Neutrophil (primary cell): ENCODE measurements around the gene SEMA3E.

Source experiments
- H3K27ac ChIP-seq: fragments of 200-600 bp; sonication (generic); 2 replicates; pipeline ENCODE4 v1.5.1; 2016; ENCODE audit warnings: mild to moderate bottlenecking, moderate library complexity
- H3K27me3 ChIP-seq: fragments of 200-600 bp; sonication (generic); 2 replicates; pipeline ENCODE4 v1.6.0; 2016; ENCODE audit warnings: mild to moderate bottlenecking
- H3K36me3 ChIP-seq: fragments of 200-600 bp; sonication (generic); 2 replicates; pipeline ENCODE4 v1.5.1; 2017
- H3K4me1 ChIP-seq, 2 experiments: fragments of 200-600 bp in 1 of 2; sonication (generic) in 1 of 2; 1 replicate in 1 of 2; 2 replicates in 1 of 2; pipeline versions ENCODE4 v1.5.1 to v1.6.1; 2013 to 2016; ENCODE audit warnings: low read depth in 1 of 2, low read length in 1 of 2, mild to moderate bottlenecking in 1 of 2, moderate library complexity in 1 of 2; ENCODE audit not compliant: control insufficient read depth in 1 of 2, insufficient read depth in 1 of 2
- H3K4me3 ChIP-seq, 2 experiments: fragments of 200-600 bp in 1 of 2; sonication (generic) in 1 of 2; 1 replicate in 1 of 2; 2 replicates in 1 of 2; pipeline ENCODE4 v1.5.1; 2013 to 2016; ENCODE audit warnings: low read depth in 1 of 2, low read length in 1 of 2, mild to moderate bottlenecking in 1 of 2, moderate library complexity in 1 of 2
- H3K9me3 ChIP-seq: fragments of 200-600 bp; sonication (generic); 2 replicates; pipeline ENCODE4 v1.5.1; 2016
- CTCF ChIP-seq: fragments of 200-600 bp; sonication (generic); IDR thresholded peaks from 2 replicates; pipeline ENCODE4 v1.5.1; 2016; ENCODE audit warnings: antibody characterized with exemption

Gene SEMA3E

DNA sequence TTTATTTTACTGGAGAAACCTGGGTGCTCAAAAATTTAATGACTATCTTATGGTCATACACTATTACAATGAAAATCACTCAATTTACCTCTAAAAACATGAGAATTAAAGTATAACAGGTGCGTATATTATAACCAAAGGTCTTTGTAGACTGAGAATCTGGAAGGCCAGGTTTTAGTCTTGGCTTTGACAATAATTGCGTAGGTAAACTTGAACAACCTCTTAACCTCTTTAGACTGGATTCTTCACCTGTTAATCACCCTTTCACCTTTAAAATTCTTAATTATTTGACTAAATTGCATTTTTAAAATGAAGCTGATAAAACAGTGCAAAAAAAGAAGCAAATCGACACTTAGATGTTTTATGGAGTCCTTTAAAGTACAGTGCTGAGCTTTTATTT is 156.1 kb downstream of the SEMA3E start:
- no peak overlapping the region for H3K4me3 ChIP-seq
- no peak for TF ChIP-seq CTCF
- H3K36me3 ChIP-seq, result no peaks in the 10 kb centered on the region
- H3K27ac ChIP-seq, result no peak overlapping the region
- no peaks in the 10 kb centered on the region for H3K9me3 ChIP-seq
- H3K4me1 ChIP-seq, result no peaks in the 10 kb centered on the region
- H3K27me3 ChIP-seq, result no peaks in the 10 kb centered on the region

- no peak overlapping the region for H3K27ac ChIP-seq
- H3K9me3 ChIP-seq, result no peaks in the 10 kb centered on the region
- H3K27me3 ChIP-seq, result no peaks in the 10 kb centered on the region
- TF ChIP-seq CTCF, result no peak
- H3K4me3 ChIP-seq, result no peak overlapping the region
- no peaks in the 10 kb centered on the region for H3K36me3 ChIP-seq
- no peaks in the 10 kb centered on the region for H3K4me1 ChIP-seq
Observed at GRCh38 chr7:83487801-83488200, 161.1 kb downstream of the SEMA3E start.

GRCh38 chr7:83486957-83487356 is 162.0 kb downstream of the SEMA3E start:
- TF ChIP-seq CTCF, result no peak
- no peaks in the 10 kb centered on the region for H3K4me1 ChIP-seq

DNA sequence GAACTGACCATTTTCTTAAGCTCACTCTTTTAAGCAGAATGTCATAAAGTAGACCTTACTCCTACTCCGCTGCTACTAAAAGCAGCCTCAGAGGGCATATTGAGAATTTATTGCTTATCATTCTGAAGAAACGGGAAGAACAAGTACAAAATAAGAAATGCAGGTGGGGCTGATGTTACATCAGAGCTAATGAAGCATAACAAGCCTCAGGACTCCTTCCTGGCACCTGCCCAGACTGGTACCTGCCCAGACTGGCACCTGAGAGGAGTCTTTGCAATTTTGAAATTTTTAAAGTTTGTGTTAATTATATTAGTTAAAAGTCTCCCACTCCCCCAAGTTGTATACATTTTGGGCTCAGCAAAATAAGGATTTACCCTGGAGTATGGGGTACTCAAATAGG is 162.4 kb downstream of the SEMA3E start:
- H3K9me3 ChIP-seq, result no peaks in the 10 kb centered on the region
- H3K4me1 ChIP-seq, result no peaks in the 10 kb centered on the region
- H3K36me3 ChIP-seq, result no peaks in the 10 kb centered on the region
- no peak overlapping the region for H3K27ac ChIP-seq
- H3K27me3 ChIP-seq, result no peaks in the 10 kb centered on the region
- no peak overlapping the region for H3K4me3 ChIP-seq
- no peak for TF ChIP-seq CTCF

More at GRCh38 chr7:83486957-83487356, 162.0 kb downstream of the SEMA3E start:
- Histone ChIP-seq H3K4me3 (no peak overlapping the region), H3K27ac (no peak overlapping the region), H3K36me3 (no peaks in the 10 kb centered on the region), H3K27me3 (no peaks in the 10 kb centered on the region), H3K9me3 (no peaks in the 10 kb centered on the region)

- Histone ChIP-seq H3K36me3 (no peaks in the 10 kb centered on the region), H3K4me1 (no peaks in the 10 kb centered on the region), H3K27ac (no peak overlapping the region), H3K27me3 (no peaks in the 10 kb centered on the region), H3K4me3 (no peak overlapping the region), H3K9me3 (no peaks in the 10 kb centered on the region)
- no peak for TF ChIP-seq CTCF
Observed at GRCh38 chr7:83484826-83485225, 164.1 kb downstream of the SEMA3E start.

GRCh38 chr7:83484266-83484665 is 164.7 kb downstream of the SEMA3E start:
- H3K4me1 ChIP-seq, result no peaks in the 10 kb centered on the region
- no peak overlapping the region for H3K4me3 ChIP-seq
- TF ChIP-seq CTCF, result no peak
- no peak overlapping the region for H3K27ac ChIP-seq
- H3K36me3 ChIP-seq, result no peaks in the 10 kb centered on the region
- no peaks in the 10 kb centered on the region for H3K9me3 ChIP-seq
- no peaks in the 10 kb centered on the region for H3K27me3 ChIP-seq
